ENCODE results near the gene ATL3.

- TF ChIP-seq CTCF (IDR thresholded peaks at IDR 0.05) (no peak), POLR2A (IDR thresholded peaks at IDR 0.05) (no peak), POLR2AphosphoS5 (IDR thresholded peaks at IDR 0.05) (no peak), EP300 (IDR thresholded peaks at IDR 0.05) (no peak)
Measured at GRCh38 chr11:63680834-63681320, 9.7 kb upstream of the ATL3 start.

All from stomach (tissue), 4 donors.